ENCODE data around the gene KCNE1.
A peak's percentile ranks its signal among the peaks of the same experiment; 100 is the strongest.
"Not testable (repeated sequence)": the region's sequence is repeated elsewhere in the genome, so short reads cannot be mapped to it uniquely, and the experiment has no call there.

KCNE1 gene

DNA sequence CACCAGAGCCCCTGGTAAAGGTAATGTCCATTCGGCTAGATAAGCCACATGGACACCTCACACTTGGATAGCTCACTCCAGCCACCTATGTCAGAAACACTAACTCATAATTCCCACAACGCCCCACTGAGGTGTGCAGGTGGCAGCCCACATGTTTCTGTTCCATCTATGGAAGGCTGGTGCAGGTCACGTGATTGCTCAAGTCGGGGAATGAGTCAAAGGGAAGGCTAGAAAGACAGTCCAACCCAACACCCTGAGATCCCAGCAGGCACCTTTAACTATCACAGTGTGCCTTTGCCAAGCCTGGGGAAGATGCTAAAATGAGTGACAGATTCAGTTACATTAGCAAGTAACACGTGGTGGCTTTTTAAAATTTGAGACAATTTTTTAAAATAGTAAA lies 45.3 kb upstream of the KCNE1 start:
- no peaks in the 10 kb centered on the region for H3K9me3 ChIP-seq (replicated peaks; ENCODE audit: insufficient read depth, low read length)
- H3K9ac ChIP-seq (ENCODE audit: low read length) = no peak overlapping the region
- H3K79me2 ChIP-seq (ENCODE audit: low read length) = 0 out of 2 replicates have a peak, but pooled peaks cover 11% of the 10 kb centered on the region
- H4K20me1 ChIP-seq (ENCODE audit: insufficient read depth, low read length) = no peaks in the 10 kb centered on the region
- no peaks in the 10 kb centered on the region for H3K9me2 ChIP-seq (replicated peaks; ENCODE audit: insufficient read depth, low read length)
- no peak overlapping the region for H2AFZ ChIP-seq (ENCODE audit: low read length)
- no peak overlapping the region for H3K4me2 ChIP-seq (ENCODE audit: low read depth, low read length)
- no peak overlapping the region for H3K27ac ChIP-seq (ENCODE audit: low read length)
- TF ChIP-seq EZH2 (optimal IDR thresholded peaks at IDR 0.05; ENCODE audit: low read depth, low read length) = no peak
- no peak for TF ChIP-seq EZH2phosphoT487 (IDR thresholded peaks at IDR 0.05; ENCODE audit: low read length)
- peaks cover 19% of the 10 kb centered on the region for H3F3A ChIP-seq (ENCODE audit: insufficient read depth, low read length)
- peaks cover 19% of the 10 kb centered on the region for H3K4me1 ChIP-seq (ENCODE audit: low read length)
- H3K36me3 ChIP-seq (replicated peaks; ENCODE audit: insufficient read depth, low read length) = no peaks in the 10 kb centered on the region
- DNase-seq = no peak
- no peak overlapping the region for H3K4me3 ChIP-seq (ENCODE audit: low read length)
- no peaks in the 10 kb centered on the region for H3K27me3 ChIP-seq (replicated peaks; ENCODE audit: insufficient read depth, low read length)

DNA sequence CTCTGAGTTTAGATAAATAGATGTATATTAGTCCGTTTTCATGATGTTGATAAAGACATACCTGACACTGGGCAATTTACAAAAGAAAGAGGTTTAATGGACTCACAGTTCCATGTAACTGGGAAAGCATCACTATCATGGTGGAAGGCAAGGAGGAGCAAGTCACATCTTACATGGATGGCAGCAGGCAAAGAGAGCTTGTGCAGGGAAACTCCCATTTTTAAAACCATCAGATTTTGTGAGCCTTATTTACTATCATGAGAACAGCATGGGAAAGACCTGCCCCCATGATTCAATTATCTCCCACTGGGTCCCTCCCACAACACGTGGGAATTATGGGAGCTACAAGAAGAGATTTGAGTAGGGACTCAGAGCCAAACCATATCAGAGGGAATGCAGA lies 42.7 kb upstream of the KCNE1 start:
- Histone ChIP-seq H3F3A (ENCODE audit: insufficient read depth, low read length) (peaks cover 19% of the 10 kb centered on the region), H3K4me2 (ENCODE audit: low read depth, low read length) (peak overlapping the region; percentile 55; the same call in 1 of the 2 replicates), H3K27ac (ENCODE audit: low read length) (peak overlapping the region; percentile 53; the same call in 1 of the 2 replicates), H3K79me2 (ENCODE audit: low read length) (0 out of 2 replicates have a peak, but pooled peaks cover 13% of the 10 kb centered on the region), H3K4me1 (ENCODE audit: low read length) (peaks cover 19% of the 10 kb centered on the region)
- H3K9ac ChIP-seq (ENCODE audit: low read length); H3K4me3 ChIP-seq (ENCODE audit: low read length); H3K36me3 ChIP-seq (replicated peaks; ENCODE audit: insufficient read depth, low read length); H3K9me2 ChIP-seq (replicated peaks; ENCODE audit: insufficient read depth, low read length); H2AFZ ChIP-seq (ENCODE audit: low read length); H4K20me1 ChIP-seq (ENCODE audit: insufficient read depth, low read length); H3K9me3 ChIP-seq (replicated peaks; ENCODE audit: insufficient read depth, low read length); DNase-seq; H3K27me3 ChIP-seq (replicated peaks; ENCODE audit: insufficient read depth, low read length): not testable (repeated sequence)

DNA sequence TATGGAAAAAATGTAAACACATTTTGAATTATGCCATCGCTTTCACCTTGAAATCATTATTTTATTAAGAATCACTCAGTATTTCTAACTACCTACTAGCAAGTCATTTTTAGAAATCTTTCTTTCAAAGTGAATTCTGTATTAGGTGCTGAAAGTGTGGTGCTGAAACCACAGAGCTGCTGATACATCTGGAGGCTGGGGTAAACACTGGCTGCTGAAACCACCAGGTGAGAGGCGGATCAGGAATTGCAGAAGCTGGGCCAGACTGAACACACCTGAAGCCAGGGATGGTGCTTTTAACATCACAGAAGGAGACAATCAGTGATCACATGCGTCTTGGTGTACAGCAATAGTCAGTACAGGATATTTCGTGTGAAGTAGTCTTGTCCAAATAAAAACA lies 42.2 kb upstream of the KCNE1 start:
- peak overlapping the region; percentile 55 for H3K4me2 ChIP-seq (ENCODE audit: low read depth, low read length)
- TF ChIP-seq EZH2 (optimal IDR thresholded peaks at IDR 0.05; ENCODE audit: low read depth, low read length) (no peak), EZH2phosphoT487 (IDR thresholded peaks at IDR 0.05; ENCODE audit: low read length) (no peak)
- TF ChIP-seq, protein P1, sequence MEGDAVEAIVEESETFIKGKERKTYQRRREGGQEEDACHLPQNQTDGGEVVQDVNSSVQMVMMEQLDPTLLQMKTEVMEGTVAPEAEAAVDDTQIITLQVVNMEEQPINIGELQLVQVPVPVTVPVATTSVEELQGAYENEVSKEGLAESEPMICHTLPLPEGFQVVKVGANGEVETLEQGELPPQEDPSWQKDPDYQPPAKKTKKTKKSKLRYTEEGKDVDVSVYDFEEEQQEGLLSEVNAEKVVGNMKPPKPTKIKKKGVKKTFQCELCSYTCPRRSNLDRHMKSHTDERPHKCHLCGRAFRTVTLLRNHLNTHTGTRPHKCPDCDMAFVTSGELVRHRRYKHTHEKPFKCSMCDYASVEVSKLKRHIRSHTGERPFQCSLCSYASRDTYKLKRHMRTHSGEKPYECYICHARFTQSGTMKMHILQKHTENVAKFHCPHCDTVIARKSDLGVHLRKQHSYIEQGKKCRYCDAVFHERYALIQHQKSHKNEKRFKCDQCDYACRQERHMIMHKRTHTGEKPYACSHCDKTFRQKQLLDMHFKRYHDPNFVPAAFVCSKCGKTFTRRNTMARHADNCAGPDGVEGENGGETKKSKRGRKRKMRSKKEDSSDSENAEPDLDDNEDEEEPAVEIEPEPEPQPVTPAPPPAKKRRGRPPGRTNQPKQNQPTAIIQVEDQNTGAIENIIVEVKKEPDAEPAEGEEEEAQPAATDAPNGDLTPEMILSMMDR (IDR thresholded peaks at IDR 0.05; ENCODE audit: low read length) = no peak
- H3K9ac ChIP-seq (ENCODE audit: low read length) = no peak overlapping the region
- no peaks in the 10 kb centered on the region for H3K27me3 ChIP-seq (replicated peaks; ENCODE audit: insufficient read depth, low read length)
- DNase-seq = peak; percentile 96
- H3K79me2 ChIP-seq (ENCODE audit: low read length) = 0 out of 2 replicates have a peak, but pooled peaks cover 13% of the 10 kb centered on the region
- H3K36me3 ChIP-seq (replicated peaks; ENCODE audit: insufficient read depth, low read length) = no peaks in the 10 kb centered on the region
- H3K4me3 ChIP-seq (ENCODE audit: low read length) = no peak overlapping the region; the same call in 1 of the 2 replicates
- peaks cover 23% of the 10 kb centered on the region for H3K4me1 ChIP-seq (ENCODE audit: low read length)
- no peaks in the 10 kb centered on the region for H3K9me3 ChIP-seq (replicated peaks; ENCODE audit: insufficient read depth, low read length)
- no peaks in the 10 kb centered on the region for H3K9me2 ChIP-seq (replicated peaks; ENCODE audit: insufficient read depth, low read length)
- peaks cover 19% of the 10 kb centered on the region for H3F3A ChIP-seq (ENCODE audit: insufficient read depth, low read length)
- H2AFZ ChIP-seq (ENCODE audit: low read length) = no peak overlapping the region
- no peaks in the 10 kb centered on the region for H4K20me1 ChIP-seq (ENCODE audit: insufficient read depth, low read length)
- peak overlapping the region; percentile 53; the same call in 1 of the 2 replicates for H3K27ac ChIP-seq (ENCODE audit: low read length)

DNA sequence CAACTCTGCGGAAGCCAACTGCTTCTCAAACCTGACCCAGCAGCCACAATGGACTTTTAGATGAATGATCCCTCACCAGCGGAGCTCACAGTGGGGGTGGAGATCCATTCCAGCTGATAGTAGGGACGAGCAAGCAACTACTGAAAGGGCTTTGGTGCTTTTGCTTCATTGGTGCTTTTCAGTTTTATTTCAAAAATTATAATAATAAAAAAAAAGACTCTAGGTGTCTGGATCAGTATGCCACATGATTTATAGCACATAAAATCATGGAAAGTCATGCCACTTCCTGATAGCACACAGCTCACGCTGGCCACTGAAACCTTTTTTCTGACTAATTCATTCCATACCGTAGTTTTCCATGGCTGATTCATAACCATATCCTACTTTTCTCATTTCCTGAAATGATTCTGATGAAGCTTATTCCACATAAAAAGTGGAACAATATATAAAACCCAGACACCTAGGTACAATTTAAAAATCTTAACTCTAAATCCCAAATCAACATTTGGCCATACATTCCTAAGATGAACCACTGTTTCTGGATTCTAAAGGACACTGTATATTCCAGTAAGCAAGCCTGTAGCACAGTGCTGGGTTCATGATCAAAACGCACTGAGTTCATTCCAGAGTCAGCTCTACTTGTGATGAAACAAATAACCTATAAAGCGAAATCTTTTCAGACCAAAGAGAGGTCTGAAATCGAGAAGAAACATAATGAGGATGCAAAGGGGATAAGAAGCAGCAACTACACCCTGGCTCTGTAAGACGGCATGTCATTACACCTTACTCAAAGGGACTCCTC lies 41.3 kb upstream of the KCNE1 start:
- Histone ChIP-seq H3K36me3 (replicated peaks; ENCODE audit: insufficient read depth, low read length) (no peaks in the 10 kb centered on the region), H3K9ac (ENCODE audit: low read length) (no peak overlapping the region), H4K20me1 (ENCODE audit: insufficient read depth, low read length) (no peaks in the 10 kb centered on the region), H3K4me3 (ENCODE audit: low read length) (no peak overlapping the region; the same call in 1 of the 2 replicates), H3K9me2 (replicated peaks; ENCODE audit: insufficient read depth, low read length) (no peaks in the 10 kb centered on the region), H3K27ac (ENCODE audit: low read length) (peak overlapping the region; percentile 53; the same call in 1 of the 2 replicates), H3K9me3 (replicated peaks; ENCODE audit: insufficient read depth, low read length) (no peaks in the 10 kb centered on the region), H3K27me3 (replicated peaks; ENCODE audit: insufficient read depth, low read length) (no peaks in the 10 kb centered on the region), H2AFZ (ENCODE audit: low read length) (no peak overlapping the region), H3K4me1 (ENCODE audit: low read length) (peaks cover 30% of the 10 kb centered on the region), H3K79me2 (ENCODE audit: low read length) (0 out of 2 replicates have a peak, but pooled peaks cover 13% of the 10 kb centered on the region), H3F3A (ENCODE audit: insufficient read depth, low read length) (peaks cover 19% of the 10 kb centered on the region), H3K4me2 (ENCODE audit: low read depth, low read length) (peak overlapping the region; percentile 55)
- no peak for DNase-seq
- TF ChIP-seq EZH2phosphoT487 (IDR thresholded peaks at IDR 0.05; ENCODE audit: low read length) (no peak), EZH2 (optimal IDR thresholded peaks at IDR 0.05; ENCODE audit: low read depth, low read length) (no peak)
- TF ChIP-seq, protein P1 (IDR thresholded peaks at IDR 0.05; ENCODE audit: low read length) = no peak

Data from MM.1S (cell line).